T-helper 17 cell (primary cell): Measurements from ENCODE around the gene CREBBP. TPM values are rescaled to one million over a fixed set of nuclear protein-coding genes. Genes with fewer than 3 reads are reported as not detected.
A peak's percentile ranks its signal among the peaks of the same experiment; 100 is the strongest.

ENCODE experiments used
- ATAC-seq: fragments of 150-1000 bp; cut with Tn5 transposase; 2 replicates; pipeline ENCODE4 v1.10.0; 2021; ENCODE audit warnings: mild to moderate bottlenecking, moderate library complexity
- DNase-seq, 3 donors: peaks; one replicate each; pipeline versions ENCODE4 v3.0.0 to v3.0.0-alpha.2; 2020 to 2021
- H3K9me3 ChIP-seq: one replicate; pipeline ENCODE4 v1.7.0; 2013; ENCODE audit warnings: low read length, mild to moderate bottlenecking; ENCODE audit not compliant: control insufficient read depth, poor library complexity, severe bottlenecking
- H3K27ac Mint-ChIP-seq: one replicate; pipeline ENCODE4 v1.8.0; 2022; ENCODE audit warnings: mild to moderate bottlenecking, moderate library complexity, mixed read lengths
- H3K27me3 Mint-ChIP-seq: one replicate; pipeline ENCODE4 v1.8.0; 2022; ENCODE audit warnings: mixed read lengths
- H3K36me3 Mint-ChIP-seq: one replicate; pipeline ENCODE4 v1.8.0; 2022; ENCODE audit warnings: low read depth, mixed read lengths
- H3K4me1 Mint-ChIP-seq: one replicate; pipeline ENCODE4 v1.8.0; 2022; ENCODE audit warnings: mild to moderate bottlenecking, mixed read lengths
- H3K4me3 Mint-ChIP-seq: one replicate; pipeline ENCODE4 v1.8.0; 2022; ENCODE audit warnings: mild to moderate bottlenecking, moderate library complexity, mixed read lengths
- total RNA-seq, 4 donors: library from RNA in 2 of 4; stranded (reverse) in 2 of 4; gene quantifications; one replicate each; pipeline ENCODE4 v1.2.3 and lab custom pipeline; 2022 to 2026

The CREBBP gene
- total RNA-seq, 2 donors from 2014 or later = 158 to 173 TPM

- DNase-seq = no peak
- no peak overlapping the region for H3K4me3 Mint-ChIP-seq
- H3K9me3 ChIP-seq = no peaks in the 10 kb centered on the region
- peak overlapping the region; percentile 62 for H3K27ac Mint-ChIP-seq
- H3K36me3 Mint-ChIP-seq = peaks cover 6% of the 10 kb centered on the region
- no peak for ATAC-seq
- no peaks in the 10 kb centered on the region for H3K27me3 Mint-ChIP-seq
- H3K4me1 Mint-ChIP-seq = peaks cover 5% of the 10 kb centered on the region
Observed at GRCh38 chr16:3764409-3764808, 116.1 kb downstream of the CREBBP start.

GRCh38 chr16:3762107-3762750 is 118.3 kb downstream of the CREBBP start:
- Mint-ChIP-seq H3K27me3 (no peaks in the 10 kb centered on the region), H3K4me3 (no peak overlapping the region), H3K27ac (no peak overlapping the region), H3K4me1 (peaks cover 3% of the 10 kb centered on the region), H3K36me3 (peaks cover 4% of the 10 kb centered on the region)
- ATAC-seq = no peak
- no peak for DNase-seq
- H3K9me3 ChIP-seq = no peaks in the 10 kb centered on the region

GRCh38 chr16:3761375-3762106 is 119.0 kb downstream of the CREBBP start:
- no peaks in the 10 kb centered on the region for H3K9me3 ChIP-seq
- Mint-ChIP-seq H3K4me3 (no peak overlapping the region), H3K36me3 (no peaks in the 10 kb centered on the region), H3K4me1 (no peaks in the 10 kb centered on the region), H3K27me3 (no peaks in the 10 kb centered on the region), H3K27ac (no peak overlapping the region)
- no peak for ATAC-seq
- no peak for DNase-seq

- Mint-ChIP-seq H3K36me3 (no peaks in the 10 kb centered on the region), H3K27ac (peak overlapping the region; percentile 14)
- no peak for ATAC-seq
Observed at GRCh38 chr16:3760518-3760917, 120.0 kb downstream of the CREBBP start.

GRCh38 chr16:3759736-3760135 is 120.8 kb downstream of the CREBBP start:
- no peak overlapping the region for H3K4me3 Mint-ChIP-seq
- H3K27me3 Mint-ChIP-seq = no peaks in the 10 kb centered on the region
- no peak overlapping the region for H3K27ac Mint-ChIP-seq
- DNase-seq = no peak
- H3K36me3 Mint-ChIP-seq = no peaks in the 10 kb centered on the region
- H3K4me1 Mint-ChIP-seq = no peaks in the 10 kb centered on the region
- no peaks in the 10 kb centered on the region for H3K9me3 ChIP-seq
- no peak for ATAC-seq

More at GRCh38 chr16:3760518-3760917, 120.0 kb downstream of the CREBBP start:
- Mint-ChIP-seq H3K4me1 (no peaks in the 10 kb centered on the region), H3K27me3 (no peaks in the 10 kb centered on the region), H3K4me3 (no peak overlapping the region)
- H3K9me3 ChIP-seq = no peaks in the 10 kb centered on the region
- no peak for DNase-seq

- DNase-seq (no peak), ATAC-seq (no peak)
- H3K27me3 Mint-ChIP-seq = no peaks in the 10 kb centered on the region
- peaks cover 3% of the 10 kb centered on the region for H3K36me3 Mint-ChIP-seq
- H3K4me3 Mint-ChIP-seq = no peak overlapping the region
- no peaks in the 10 kb centered on the region for H3K9me3 ChIP-seq
- no peak overlapping the region for H3K27ac Mint-ChIP-seq
- H3K4me1 Mint-ChIP-seq = peaks cover 6% of the 10 kb centered on the region
Observed at GRCh38 chr16:3756113-3756512, 124.4 kb downstream of the CREBBP start.

- no peaks in the 10 kb centered on the region for H3K27me3 Mint-ChIP-seq
- H3K4me1 Mint-ChIP-seq = peaks cover 10% of the 10 kb centered on the region
- no peak for DNase-seq
- no peak overlapping the region for H3K27ac Mint-ChIP-seq
- ATAC-seq = no peak
- peaks cover 4% of the 10 kb centered on the region for H3K36me3 Mint-ChIP-seq
- H3K9me3 ChIP-seq = no peaks in the 10 kb centered on the region
- no peak overlapping the region for H3K4me3 Mint-ChIP-seq
Observed at GRCh38 chr16:3755249-3755648, 125.3 kb downstream of the CREBBP start.

- H3K9me3 ChIP-seq = no peaks in the 10 kb centered on the region
- DNase-seq = no peak
- H3K36me3 Mint-ChIP-seq = peaks cover 6% of the 10 kb centered on the region
- H3K27me3 Mint-ChIP-seq = no peaks in the 10 kb centered on the region
- peaks cover 15% of the 10 kb centered on the region for H3K4me1 Mint-ChIP-seq
- no peak overlapping the region for H3K27ac Mint-ChIP-seq
- no peak for ATAC-seq
- H3K4me3 Mint-ChIP-seq = no peak overlapping the region
Observed at GRCh38 chr16:3754772-3755171, 125.7 kb downstream of the CREBBP start.

GRCh38 chr16:3754081-3754703 is 126.3 kb downstream of the CREBBP start:
- Mint-ChIP-seq H3K27ac (no peak overlapping the region), H3K4me1 (peaks cover 16% of the 10 kb centered on the region), H3K36me3 (peaks cover 6% of the 10 kb centered on the region), H3K4me3 (no peak overlapping the region), H3K27me3 (no peaks in the 10 kb centered on the region)
- no peak for ATAC-seq
- no peaks in the 10 kb centered on the region for H3K9me3 ChIP-seq
- DNase-seq = no peak

- ATAC-seq = no peak
- no peak for DNase-seq
- Mint-ChIP-seq H3K4me1 (peaks cover 16% of the 10 kb centered on the region), H3K36me3 (peaks cover 7% of the 10 kb centered on the region), H3K27me3 (no peaks in the 10 kb centered on the region), H3K4me3 (no peak overlapping the region), H3K27ac (no peak overlapping the region)
- H3K9me3 ChIP-seq = no peaks in the 10 kb centered on the region
Observed at GRCh38 chr16:3752984-3753383, 127.5 kb downstream of the CREBBP start.

GRCh38 chr16:3751878-3752277 is 128.6 kb downstream of the CREBBP start:
- no peak overlapping the region for H3K4me3 Mint-ChIP-seq
- H3K36me3 Mint-ChIP-seq = peaks cover 10% of the 10 kb centered on the region
- H3K27ac Mint-ChIP-seq = peak overlapping the region; percentile 68
- DNase-seq (no peak), ATAC-seq (no peak)
- H3K27me3 Mint-ChIP-seq = no peaks in the 10 kb centered on the region
- H3K4me1 Mint-ChIP-seq = peaks cover 20% of the 10 kb centered on the region
- H3K9me3 ChIP-seq = no peaks in the 10 kb centered on the region

GRCh38 chr16:3748307-3748706 is 132.2 kb downstream of the CREBBP start:
- peaks cover 20% of the 10 kb centered on the region for H3K4me1 Mint-ChIP-seq
- H3K4me3 Mint-ChIP-seq = no peak overlapping the region
- no peaks in the 10 kb centered on the region for H3K27me3 Mint-ChIP-seq
- H3K27ac Mint-ChIP-seq = peak overlapping the region; percentile 34
- peaks cover 10% of the 10 kb centered on the region for H3K36me3 Mint-ChIP-seq
- ATAC-seq (no peak), DNase-seq (no peak)
- H3K9me3 ChIP-seq = no peaks in the 10 kb centered on the region

- no peaks in the 10 kb centered on the region for H3K9me3 ChIP-seq
- Mint-ChIP-seq H3K36me3 (peaks cover 11% of the 10 kb centered on the region), H3K4me3 (no peak overlapping the region), H3K27ac (peak overlapping the region; percentile 69), H3K4me1 (peaks cover 16% of the 10 kb centered on the region), H3K27me3 (no peaks in the 10 kb centered on the region)
- no peak for ATAC-seq
- DNase-seq = no peak
Observed at GRCh38 chr16:3745751-3746355, 134.7 kb downstream of the CREBBP start.
